Right atrium auricular region (tissue), 2 donors: ENCODE results near the gene SMARCA4. TPM values are rescaled to one million over a fixed set of nuclear protein-coding genes. Genes with fewer than 3 reads are reported as not detected.

Experiments
- DNase-seq: peaks from one replicate; pipeline ENCODE4 v3.0.0-alpha.2; 2019; ENCODE audit warnings: low spot score
- H3K27ac ChIP-seq, 2 donors: fragments of 200-600 bp; sonication (generic); 1 replicate in 1 of 2; 2 replicates in 1 of 2; pipeline ENCODE4 v1.5.1; 2016 to 2019
- H3K27me3 ChIP-seq, 2 donors: fragments of 200-600 bp; sonication (generic); one replicate each; pipeline versions ENCODE4 v1.5.1 to v1.6.0; 2017 to 2019
- H3K36me3 ChIP-seq: fragments of 200-600 bp; sonication (generic); one replicate; pipeline ENCODE4 v1.5.1; 2016
- H3K4me1 ChIP-seq, 2 donors: fragments of 200-600 bp; sonication (generic); one replicate each; pipeline versions ENCODE4 v1.5.1 to v1.6.0; 2017 to 2019
- H3K4me3 ChIP-seq, 2 donors: fragments of 200-600 bp; sonication (generic); 1 replicate in 1 of 2; 2 replicates in 1 of 2; pipeline ENCODE4 v1.5.1; 2017 to 2019; ENCODE audit warnings: mild to moderate bottlenecking in 1 of 2, moderate library complexity in 1 of 2
- H3K9me3 ChIP-seq, 2 donors: fragments of 200-600 bp; sonication (generic); one replicate each; pipeline ENCODE4 v1.5.1; 2019
- total RNA-seq, 2 donors: library from RNA; depleted of rRNA; stranded (reverse); fragments of >200 nt; gene quantifications; one replicate each; pipeline ENCODE4 v1.1.0, GENCODE V29; 2016
- TF ChIP-seq, protein P1 (sequence below), 2 donors: fragments of 200-600 bp; sonication (generic); IDR thresholded peaks; one replicate each; pipeline ENCODE4 v1.5.1; 2019; ENCODE audit warnings: antibody characterized with exemption in 2 of 2

Gene SMARCA4
- total RNA-seq, 2 donors from 2014 or later, result 29.9 to 41.7 TPM

DNA sequence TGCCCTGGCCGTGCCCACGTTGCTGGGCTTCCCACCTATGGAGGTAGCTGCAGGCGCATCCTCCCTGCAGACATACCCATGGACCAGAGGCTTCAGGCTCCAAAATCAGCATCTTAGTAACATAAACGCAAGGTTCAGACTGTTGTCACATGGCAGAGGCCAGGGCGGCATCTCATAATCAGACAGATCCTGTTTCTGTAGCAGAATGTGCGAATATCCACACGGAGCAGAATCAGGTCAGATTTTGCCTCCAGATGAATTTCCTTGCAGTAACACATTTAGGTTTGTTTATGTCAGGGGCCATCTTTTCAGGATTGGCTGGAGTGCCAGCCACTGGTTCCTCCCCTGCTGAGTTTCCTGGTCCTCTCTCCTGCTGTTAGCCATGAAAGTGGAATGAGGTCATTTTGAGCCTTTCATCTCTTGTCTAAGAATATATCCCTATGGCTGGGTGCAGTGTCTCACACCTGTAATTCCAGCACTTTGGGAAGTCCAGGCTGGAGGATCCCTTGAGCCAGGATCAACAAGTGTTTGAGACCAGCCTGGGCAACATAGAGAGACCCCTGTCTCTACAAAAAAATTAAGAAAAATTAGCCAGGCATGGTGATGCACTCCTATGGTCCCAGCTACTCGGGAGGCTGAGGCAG is 20.5 kb downstream of the SMARCA4 start:
- no peak for DNase-seq
- no peak overlapping the region for H3K4me3 ChIP-seq
- TF ChIP-seq, protein P1, sequence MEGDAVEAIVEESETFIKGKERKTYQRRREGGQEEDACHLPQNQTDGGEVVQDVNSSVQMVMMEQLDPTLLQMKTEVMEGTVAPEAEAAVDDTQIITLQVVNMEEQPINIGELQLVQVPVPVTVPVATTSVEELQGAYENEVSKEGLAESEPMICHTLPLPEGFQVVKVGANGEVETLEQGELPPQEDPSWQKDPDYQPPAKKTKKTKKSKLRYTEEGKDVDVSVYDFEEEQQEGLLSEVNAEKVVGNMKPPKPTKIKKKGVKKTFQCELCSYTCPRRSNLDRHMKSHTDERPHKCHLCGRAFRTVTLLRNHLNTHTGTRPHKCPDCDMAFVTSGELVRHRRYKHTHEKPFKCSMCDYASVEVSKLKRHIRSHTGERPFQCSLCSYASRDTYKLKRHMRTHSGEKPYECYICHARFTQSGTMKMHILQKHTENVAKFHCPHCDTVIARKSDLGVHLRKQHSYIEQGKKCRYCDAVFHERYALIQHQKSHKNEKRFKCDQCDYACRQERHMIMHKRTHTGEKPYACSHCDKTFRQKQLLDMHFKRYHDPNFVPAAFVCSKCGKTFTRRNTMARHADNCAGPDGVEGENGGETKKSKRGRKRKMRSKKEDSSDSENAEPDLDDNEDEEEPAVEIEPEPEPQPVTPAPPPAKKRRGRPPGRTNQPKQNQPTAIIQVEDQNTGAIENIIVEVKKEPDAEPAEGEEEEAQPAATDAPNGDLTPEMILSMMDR (IDR thresholded peaks at IDR 0.05), result no peak
- H3K4me1 ChIP-seq, result peaks cover 0 to 16% of the 10 kb centered on the region in 2 donors
- H3K9me3 ChIP-seq, result no peaks in the 10 kb centered on the region
- H3K27ac ChIP-seq, result no peak overlapping the region
- H3K36me3 ChIP-seq, result peaks cover 16% of the 10 kb centered on the region
- no peaks in the 10 kb centered on the region for H3K27me3 ChIP-seq

DNA sequence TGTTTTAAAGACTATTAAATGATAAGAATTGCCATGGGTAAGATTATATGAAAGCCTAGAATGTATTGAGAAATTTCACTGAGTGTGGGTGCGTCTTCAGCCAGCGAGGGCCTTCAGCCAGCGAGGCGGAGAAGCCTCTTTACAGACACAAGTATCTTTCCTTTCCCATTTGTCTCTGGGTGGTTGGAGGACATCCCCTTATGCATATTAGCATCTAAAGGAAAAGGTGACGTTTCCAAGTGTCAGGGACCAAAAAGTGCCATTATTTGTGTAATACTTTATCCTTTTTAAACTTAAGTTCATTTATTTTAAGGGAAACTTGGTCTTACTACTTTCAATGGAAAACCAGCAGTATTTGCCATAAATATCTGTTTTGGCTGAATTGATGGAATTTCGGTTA is 22.2 kb downstream of the SMARCA4 start:
- Histone ChIP-seq H3K4me3 (no peak overlapping the region), H3K27me3 (no peaks in the 10 kb centered on the region), H3K9me3 (no peaks in the 10 kb centered on the region), H3K27ac (no peak overlapping the region), H3K36me3 (peaks cover 25% of the 10 kb centered on the region), H3K4me1 (no peaks in the 10 kb centered on the region)
- TF ChIP-seq, protein P1 (IDR thresholded peaks at IDR 0.05), result no peak
- no peak for DNase-seq

DNA sequence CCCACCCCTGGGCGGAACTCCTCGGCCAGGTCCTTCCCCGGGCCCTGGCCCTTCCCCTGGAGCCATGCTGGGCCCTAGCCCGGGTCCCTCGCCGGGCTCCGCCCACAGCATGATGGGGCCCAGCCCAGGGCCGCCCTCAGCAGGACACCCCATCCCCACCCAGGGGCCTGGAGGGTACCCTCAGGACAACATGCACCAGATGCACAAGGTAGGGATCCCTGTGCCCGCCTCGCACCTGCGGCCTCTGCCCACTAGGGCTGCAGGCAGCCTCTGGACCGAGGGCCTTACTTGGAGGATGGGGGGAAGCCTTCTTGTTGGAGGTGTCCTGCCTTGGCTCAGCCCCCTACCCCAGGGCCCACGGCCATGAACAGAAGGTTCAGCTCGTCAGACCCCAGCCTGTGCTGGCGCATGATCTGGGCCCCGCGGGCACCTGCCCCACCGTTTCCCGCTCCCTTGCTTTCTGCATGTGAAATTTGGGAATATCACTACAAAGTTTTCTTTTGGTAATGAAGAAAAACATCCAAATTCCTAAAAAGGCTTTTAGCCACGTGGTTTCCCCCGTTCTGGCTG is 23.4 kb downstream of the SMARCA4 start:
- no peaks in the 10 kb centered on the region for H3K27me3 ChIP-seq
- DNase-seq, result no peak
- H3K27ac ChIP-seq, result no peak overlapping the region
- H3K4me3 ChIP-seq, result no peak overlapping the region
- TF ChIP-seq, protein P1 (IDR thresholded peaks at IDR 0.05), result no peak
- H3K36me3 ChIP-seq, result peaks cover 37% of the 10 kb centered on the region
- H3K4me1 ChIP-seq, result no peaks in the 10 kb centered on the region
- no peaks in the 10 kb centered on the region for H3K9me3 ChIP-seq

DNA sequence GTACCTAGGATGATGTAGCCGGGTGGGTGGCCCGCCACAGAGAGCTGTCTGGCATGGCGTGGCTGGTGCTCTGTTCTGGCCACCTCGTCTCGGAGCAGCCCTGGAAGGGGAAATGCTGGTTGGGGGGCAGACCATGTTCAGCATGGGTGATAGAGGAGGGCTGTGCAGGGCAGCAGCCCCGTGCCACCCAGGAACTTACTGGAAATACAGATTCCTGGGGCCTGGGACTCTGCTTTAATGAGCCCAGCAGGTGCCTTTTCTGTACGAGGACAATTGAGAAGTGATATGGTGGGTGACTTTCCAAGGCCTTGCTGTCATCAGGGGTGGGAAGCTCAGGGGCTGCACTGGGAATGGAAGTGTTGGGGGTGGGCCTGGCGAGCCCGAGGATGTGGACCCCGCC is 24.7 kb downstream of the SMARCA4 start:
- Histone ChIP-seq H3K36me3 (peaks cover 50% of the 10 kb centered on the region), H3K9me3 (no peaks in the 10 kb centered on the region), H3K4me1 (no peaks in the 10 kb centered on the region), H3K27me3 (no peaks in the 10 kb centered on the region), H3K4me3 (no peak overlapping the region), H3K27ac (no peak overlapping the region)
- no peak for DNase-seq
- TF ChIP-seq, protein P1 (IDR thresholded peaks at IDR 0.05), result no peak

DNA sequence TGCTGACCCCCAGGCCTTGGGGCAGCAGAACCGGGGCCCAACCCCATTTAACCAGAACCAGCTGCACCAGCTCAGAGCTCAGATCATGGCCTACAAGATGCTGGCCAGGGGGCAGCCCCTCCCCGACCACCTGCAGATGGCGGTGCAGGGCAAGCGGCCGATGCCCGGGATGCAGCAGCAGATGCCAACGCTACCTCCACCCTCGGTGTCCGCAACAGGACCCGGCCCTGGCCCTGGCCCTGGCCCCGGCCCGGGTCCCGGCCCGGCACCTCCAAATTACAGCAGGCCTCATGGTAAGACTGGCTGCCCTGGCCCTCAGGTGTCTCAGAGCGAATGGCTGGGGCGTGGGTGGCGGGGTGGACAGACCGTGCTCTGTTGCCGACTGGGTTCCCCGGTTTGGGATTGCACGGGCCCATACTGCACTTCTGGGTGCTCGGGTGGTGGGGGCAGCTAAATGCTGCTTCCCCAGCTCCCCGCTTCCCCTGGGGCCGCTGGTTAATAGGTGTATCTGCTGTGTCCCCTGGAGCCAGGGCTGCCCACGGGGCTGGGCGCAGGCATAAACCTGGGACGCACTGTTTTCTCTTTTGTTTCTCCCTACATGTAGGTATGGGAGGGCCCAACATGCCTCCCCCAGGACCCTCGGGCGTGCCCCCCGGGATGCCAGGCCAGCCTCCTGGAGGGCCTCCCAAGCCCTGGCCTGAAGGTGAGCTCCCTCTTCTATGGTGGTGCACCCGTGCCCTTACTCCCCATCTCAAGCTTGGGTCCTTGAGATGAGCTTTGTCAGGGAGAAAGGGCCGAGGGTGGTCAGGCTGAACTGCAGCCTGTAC is 25.7 kb downstream of the SMARCA4 start:
- Histone ChIP-seq H3K27ac (no peak overlapping the region), H3K36me3 (peaks cover 60% of the 10 kb centered on the region), H3K4me1 (no peaks in the 10 kb centered on the region), H3K4me3 (no peak overlapping the region), H3K9me3 (no peaks in the 10 kb centered on the region), H3K27me3 (no peaks in the 10 kb centered on the region)
- no peak for DNase-seq
- TF ChIP-seq, protein P1 (IDR thresholded peaks at IDR 0.05), result no peak
